HG02970 (cell line): ENCODE results near the gene SLC25A27.

Experiments
- ATAC-seq: cut with Tn5 transposase; IDR thresholded peaks from one replicate; pipeline ENCODE4 v1.9.1; 2021; ENCODE audit warnings: mild to moderate bottlenecking, moderate library complexity, moderate number of reproducible peaks; ENCODE audit not compliant: unreplicated experiment, low FRiP score

The SLC25A27 gene

DNA sequence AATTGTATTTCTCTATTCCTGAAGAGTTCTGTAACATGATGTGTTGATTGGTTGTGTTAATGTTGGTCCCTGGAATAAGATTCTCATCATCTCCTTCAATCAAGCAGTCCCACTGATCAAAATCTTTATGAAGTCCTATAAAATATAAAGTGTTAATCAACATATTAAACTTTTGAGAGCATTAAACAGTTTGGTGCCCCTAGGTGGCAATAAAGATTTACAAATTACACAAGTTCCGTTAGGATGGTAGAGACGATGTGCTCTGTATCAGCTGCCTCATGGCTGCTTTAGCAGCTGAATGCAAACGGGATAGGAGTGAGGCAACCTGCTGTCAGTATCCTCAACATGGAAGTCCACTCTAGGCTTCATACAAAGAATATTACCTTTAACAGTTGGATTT lies 51.8 kb downstream of the SLC25A27 start:
- no peak for ATAC-seq

DNA sequence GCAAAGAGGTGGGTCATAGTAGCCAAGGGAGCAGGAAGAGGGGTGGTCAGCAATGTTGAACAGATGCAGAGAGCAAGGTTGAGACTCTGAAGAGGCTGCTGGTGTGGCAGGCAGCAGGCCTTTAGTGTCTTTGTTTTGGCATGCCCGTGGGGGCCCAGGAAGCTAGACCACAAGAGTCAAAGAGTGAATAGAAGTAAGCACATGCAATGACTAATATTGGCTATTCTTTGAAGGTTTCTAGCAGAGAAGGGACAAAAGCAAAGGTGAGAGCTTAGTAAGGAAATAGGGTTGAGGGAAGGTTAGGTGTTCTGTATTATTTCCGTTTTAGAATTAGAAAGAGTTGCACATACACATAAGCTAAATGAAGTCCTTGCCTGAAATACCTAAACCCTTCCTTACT lies 53.7 kb downstream of the SLC25A27 start:
- no peak for ATAC-seq

DNA sequence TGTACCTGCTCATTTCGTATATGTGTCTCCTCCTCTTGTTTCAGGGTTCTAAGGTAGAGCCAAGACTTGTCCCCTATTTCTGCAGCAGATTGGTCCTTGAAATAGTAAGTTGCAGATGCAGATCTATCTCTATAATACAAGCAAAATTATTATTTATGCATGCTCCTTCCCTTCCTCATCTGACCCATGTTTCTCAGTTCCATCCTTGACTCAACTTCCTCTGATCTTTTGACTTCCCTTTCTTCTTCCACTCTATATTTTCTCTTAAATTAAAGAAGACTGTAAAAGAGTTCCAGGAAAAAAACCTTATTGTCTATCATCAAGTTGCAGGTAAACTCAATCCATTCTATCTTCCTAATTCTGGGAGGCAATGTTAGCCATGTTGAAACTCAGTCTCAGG lies 58.7 kb downstream of the SLC25A27 start:
- ATAC-seq = no peak

DNA sequence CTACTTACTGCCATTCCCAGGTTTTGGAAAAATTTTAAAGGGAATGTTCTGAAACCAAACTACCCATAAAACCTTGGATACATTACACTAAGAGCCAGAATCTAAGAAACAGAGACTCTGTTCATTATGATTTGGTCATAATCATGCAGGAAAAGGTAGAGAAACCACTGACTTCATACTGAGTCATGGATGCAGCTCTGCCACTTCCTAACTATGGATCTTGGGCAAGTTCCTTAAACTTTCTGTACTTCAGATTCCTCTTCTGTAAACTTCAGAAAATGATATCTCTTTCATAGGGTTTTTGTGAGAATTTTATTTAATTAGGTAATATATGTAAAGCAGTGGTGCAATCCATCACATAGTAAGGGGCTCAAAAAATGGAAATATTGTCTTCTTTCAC lies 62.4 kb downstream of the SLC25A27 start:
- ATAC-seq = no peak

DNA sequence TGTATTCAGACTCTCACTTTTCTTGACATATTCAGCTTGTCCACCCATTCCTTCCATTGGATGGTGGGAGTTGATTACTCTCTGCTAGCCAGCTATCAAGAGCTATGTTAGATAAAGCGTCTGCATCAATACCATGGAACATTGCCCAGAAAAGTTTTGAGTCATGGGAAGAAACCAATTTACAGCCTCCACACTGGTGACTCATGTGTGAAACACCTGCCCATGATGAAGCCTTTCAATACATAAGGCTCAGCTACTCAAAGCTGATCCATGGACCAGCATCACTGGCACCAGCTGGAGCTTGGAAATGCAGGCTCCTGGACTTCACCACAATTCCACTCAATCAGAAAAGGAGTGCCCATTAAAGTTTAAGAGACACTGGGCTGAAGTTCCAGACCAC lies 66.3 kb downstream of the SLC25A27 start:
- no peak for ATAC-seq

DNA sequence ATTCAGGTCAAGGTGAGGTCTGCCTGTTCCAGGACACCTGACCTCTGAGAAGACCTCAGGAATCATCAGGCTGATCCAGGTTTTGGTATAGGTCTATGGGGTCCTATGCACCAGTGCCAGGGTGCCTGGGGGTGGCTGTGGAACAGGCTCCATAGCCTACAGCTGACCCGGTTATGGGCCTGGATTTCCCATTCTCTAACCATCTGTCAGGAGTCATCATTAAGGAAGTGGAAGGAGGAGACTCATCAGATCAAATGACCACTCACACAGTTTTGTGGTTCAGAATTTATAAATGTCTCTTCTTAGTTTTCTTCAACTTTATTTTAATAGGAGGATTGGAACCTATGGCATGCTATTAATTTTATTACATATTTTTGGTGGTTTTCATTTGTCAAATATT lies 67.6 kb downstream of the SLC25A27 start:
- ATAC-seq = no peak
